Stimulated activated CD4-positive, alpha-beta T cell treated with anti-CD3 and anti-CD28 coated beads, Interleukin-2, amount 100 ng/mL, for 4 hours (primary cell): ENCODE measurements around the gene PTPRK.
"Not testable (repeated sequence)": the region's sequence is repeated elsewhere in the genome, so short reads cannot be mapped to it uniquely, and the experiment has no call there.

Experiments used
- DNase-seq: peaks from one replicate; pipeline ENCODE4 v3.0.0-alpha.2; 2020; ENCODE audit warnings: low read depth

Gene PTPRK

GRCh38 chr6:127954082-127954481 is 566.3 kb downstream of the PTPRK start:
- no peak for DNase-seq

GRCh38 chr6:127952831-127953230 is 567.6 kb downstream of the PTPRK start:
- no peak for DNase-seq

- no peak for DNase-seq
Observed at GRCh38 chr6:127952176-127952575, 568.2 kb downstream of the PTPRK start.

- DNase-seq, result no peak
Observed at GRCh38 chr6:127951172-127951917, 569.1 kb downstream of the PTPRK start.

GRCh38 chr6:127950566-127951145 is 569.7 kb downstream of the PTPRK start:
- no peak for DNase-seq

- no peak for DNase-seq
Observed at GRCh38 chr6:127949251-127949650, 571.1 kb downstream of the PTPRK start.

GRCh38 chr6:127946388-127946787 is 574.0 kb downstream of the PTPRK start:
- no peak for DNase-seq

- no peak for DNase-seq
Observed at GRCh38 chr6:127945434-127946097, 574.8 kb downstream of the PTPRK start.

GRCh38 chr6:127941228-127941627 is 579.2 kb downstream of the PTPRK start:
- DNase-seq, result no peak

- DNase-seq, result no peak
Observed at GRCh38 chr6:127939442-127940066, 580.8 kb downstream of the PTPRK start.

- no peak for DNase-seq
Observed at GRCh38 chr6:127938701-127939100, 581.7 kb downstream of the PTPRK start.

GRCh38 chr6:127937747-127938146 is 582.7 kb downstream of the PTPRK start:
- no peak for DNase-seq

GRCh38 chr6:127937102-127937501 is 583.3 kb downstream of the PTPRK start:
- DNase-seq, result no peak

GRCh38 chr6:127934956-127935355 is 585.4 kb downstream of the PTPRK start:
- DNase-seq, result no peak

- DNase-seq, result peak; percentile 12
Observed at GRCh38 chr6:127933852-127934840, 586.3 kb downstream of the PTPRK start.

GRCh38 chr6:127933137-127933536 is 587.3 kb downstream of the PTPRK start:
- no peak for DNase-seq

GRCh38 chr6:127932708-127933107 is 587.7 kb downstream of the PTPRK start:
- no peak for DNase-seq

GRCh38 chr6:127926441-127926840 is 594.0 kb downstream of the PTPRK start:
- DNase-seq, result not testable (repeated sequence)

GRCh38 chr6:127924440-127924839 is 596.0 kb downstream of the PTPRK start:
- DNase-seq, result no peak

- DNase-seq, result no peak
Observed at GRCh38 chr6:127924031-127924430, 596.4 kb downstream of the PTPRK start.

- no peak for DNase-seq
Observed at GRCh38 chr6:127923135-127923534, 597.3 kb downstream of the PTPRK start.

- no peak for DNase-seq
Observed at GRCh38 chr6:127921982-127922381, 598.4 kb downstream of the PTPRK start.
